AG10803 (cell line): Measurements from ENCODE around the gene COQ8B.
A peak's percentile ranks its signal among the peaks of the same experiment; 100 is the strongest.

Experiments used
- DNase-seq: peaks from one replicate; pipeline ENCODE4 v3.0.0; 2010; ENCODE audit warnings: low read depth
- H3K4me3 ChIP-seq: 2 replicates; pipeline ENCODE4 v1.5.1; 2011; ENCODE audit warnings: mild to moderate bottlenecking, low read length, control low read depth
- TF ChIP-seq, protein P1 (sequence below): conservative IDR thresholded peaks from 2 replicates; pipeline ENCODE4 v1.5.1; 2011; ENCODE audit warnings: mild to moderate bottlenecking, low read length, control low read depth, inconsistent platforms

The COQ8B gene

DNA sequence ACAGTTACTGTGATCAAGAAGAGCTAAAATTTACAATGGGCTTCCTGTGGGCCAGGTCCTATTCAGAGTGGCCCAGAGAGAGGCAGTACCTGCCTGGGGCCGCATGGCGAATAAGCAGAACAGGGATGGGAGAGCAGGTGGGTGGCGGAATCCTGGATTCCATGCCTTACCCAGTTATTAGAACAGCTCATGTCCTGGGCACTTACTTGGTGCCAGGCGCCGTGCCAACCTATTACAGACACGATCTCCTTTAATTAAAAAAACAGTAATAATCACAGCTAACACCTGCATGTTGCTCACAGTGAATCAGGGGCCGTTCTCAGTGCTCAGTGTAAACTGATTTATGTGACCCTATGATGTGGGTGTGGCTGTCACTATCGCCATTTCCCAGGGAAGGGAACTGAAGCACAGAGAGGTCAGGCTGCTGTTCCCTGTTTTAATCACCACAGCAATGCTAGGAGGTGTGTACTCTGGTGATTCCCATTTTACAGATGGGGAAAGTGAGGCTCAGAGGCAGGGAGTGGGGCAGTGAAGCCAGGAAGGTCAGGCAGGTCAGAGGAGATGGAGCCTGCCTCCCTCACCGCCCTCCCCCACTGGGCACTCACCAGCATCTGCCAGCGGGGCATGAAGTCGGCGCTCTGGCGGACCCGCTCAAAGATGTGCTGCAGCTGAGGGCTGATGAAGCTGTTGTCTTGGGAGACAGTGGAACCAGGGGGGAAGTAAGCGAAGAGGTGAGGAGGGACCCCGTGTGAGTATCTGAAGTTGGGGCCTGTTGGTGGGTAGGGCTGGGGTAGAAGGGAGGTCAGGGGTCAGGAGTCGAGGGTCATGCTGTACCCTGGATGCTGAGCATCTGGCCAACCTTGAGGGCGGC is 12.0 kb downstream of the COQ8B start:
- no peak overlapping the region for H3K4me3 ChIP-seq
- TF ChIP-seq, protein P1, sequence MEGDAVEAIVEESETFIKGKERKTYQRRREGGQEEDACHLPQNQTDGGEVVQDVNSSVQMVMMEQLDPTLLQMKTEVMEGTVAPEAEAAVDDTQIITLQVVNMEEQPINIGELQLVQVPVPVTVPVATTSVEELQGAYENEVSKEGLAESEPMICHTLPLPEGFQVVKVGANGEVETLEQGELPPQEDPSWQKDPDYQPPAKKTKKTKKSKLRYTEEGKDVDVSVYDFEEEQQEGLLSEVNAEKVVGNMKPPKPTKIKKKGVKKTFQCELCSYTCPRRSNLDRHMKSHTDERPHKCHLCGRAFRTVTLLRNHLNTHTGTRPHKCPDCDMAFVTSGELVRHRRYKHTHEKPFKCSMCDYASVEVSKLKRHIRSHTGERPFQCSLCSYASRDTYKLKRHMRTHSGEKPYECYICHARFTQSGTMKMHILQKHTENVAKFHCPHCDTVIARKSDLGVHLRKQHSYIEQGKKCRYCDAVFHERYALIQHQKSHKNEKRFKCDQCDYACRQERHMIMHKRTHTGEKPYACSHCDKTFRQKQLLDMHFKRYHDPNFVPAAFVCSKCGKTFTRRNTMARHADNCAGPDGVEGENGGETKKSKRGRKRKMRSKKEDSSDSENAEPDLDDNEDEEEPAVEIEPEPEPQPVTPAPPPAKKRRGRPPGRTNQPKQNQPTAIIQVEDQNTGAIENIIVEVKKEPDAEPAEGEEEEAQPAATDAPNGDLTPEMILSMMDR, result no peak
- no peak for DNase-seq

GRCh38 chr19:40703029-40703755 is 13.5 kb downstream of the COQ8B start:
- no peak for DNase-seq
- no peak overlapping the region for H3K4me3 ChIP-seq
- TF ChIP-seq, protein P1, result no peak

GRCh38 chr19:40702337-40703012 is 14.2 kb downstream of the COQ8B start:
- TF ChIP-seq, protein P1, result peak; percentile 57
- H3K4me3 ChIP-seq, result no peak overlapping the region
- DNase-seq, result peak; percentile 29

- no peak for DNase-seq
- TF ChIP-seq, protein P1, result no peak
- H3K4me3 ChIP-seq, result no peak overlapping the region
These were observed 14.9 kb downstream of the COQ8B start for GRCh38 chr19:40701758-40702157.

DNA sequence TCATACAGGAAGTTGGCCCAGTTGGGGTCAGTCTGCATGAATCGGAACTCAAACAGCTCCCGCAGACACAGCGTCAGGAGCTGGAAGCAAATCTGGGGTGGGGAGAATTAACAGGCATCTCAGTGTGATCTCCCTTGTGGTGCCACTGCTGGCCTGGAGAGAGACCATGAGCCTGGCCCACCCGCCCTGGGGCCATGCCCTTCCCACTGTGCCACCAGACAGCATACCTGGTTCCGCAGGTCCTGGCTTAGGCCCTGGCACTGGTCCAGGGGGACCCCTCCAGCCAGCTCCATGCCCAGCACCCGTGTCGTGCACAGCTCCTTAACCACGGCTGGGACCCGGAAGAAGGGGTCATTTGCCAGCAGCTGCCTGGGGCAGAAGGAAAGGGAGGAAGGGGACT is 16.6 kb downstream of the COQ8B start:
- H3K4me3 ChIP-seq, result no peak overlapping the region
- TF ChIP-seq, protein P1, result no peak
- DNase-seq, result no peak

DNA sequence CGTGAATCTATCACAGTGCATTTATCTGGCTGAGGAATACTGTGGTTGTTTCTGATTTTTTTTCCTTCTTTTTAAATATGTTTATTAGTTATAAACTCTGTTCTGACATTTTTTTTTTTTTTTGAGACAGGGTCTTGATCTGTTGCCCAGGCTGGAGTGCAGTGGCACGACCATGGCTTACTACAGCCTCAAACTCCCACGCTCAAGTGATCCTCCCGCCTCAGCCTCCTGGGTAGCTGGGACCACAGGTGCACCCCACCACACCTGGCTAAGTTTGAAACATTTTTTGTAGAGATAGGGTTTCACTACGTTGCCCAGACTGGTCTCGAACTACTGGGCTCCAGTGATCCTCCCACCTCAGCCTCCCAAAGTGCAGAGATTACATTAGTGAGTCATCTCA is 19.7 kb downstream of the COQ8B start:
- no peak for DNase-seq
- TF ChIP-seq, protein P1, result no peak
- no peak overlapping the region for H3K4me3 ChIP-seq
